Ammon's horn (tissue), 1 donor: ENCODE data around the gene LRRN4CL.
"Not testable (repeated sequence)": the region's sequence is repeated elsewhere in the genome, so short reads cannot be mapped to it uniquely, and the experiment has no call there.

Source experiments
- DNase-seq: peaks from one replicate; pipeline ENCODE4 v3.0.0-alpha.2; 2016; ENCODE audit warnings: low spot score

The LRRN4CL gene

DNA sequence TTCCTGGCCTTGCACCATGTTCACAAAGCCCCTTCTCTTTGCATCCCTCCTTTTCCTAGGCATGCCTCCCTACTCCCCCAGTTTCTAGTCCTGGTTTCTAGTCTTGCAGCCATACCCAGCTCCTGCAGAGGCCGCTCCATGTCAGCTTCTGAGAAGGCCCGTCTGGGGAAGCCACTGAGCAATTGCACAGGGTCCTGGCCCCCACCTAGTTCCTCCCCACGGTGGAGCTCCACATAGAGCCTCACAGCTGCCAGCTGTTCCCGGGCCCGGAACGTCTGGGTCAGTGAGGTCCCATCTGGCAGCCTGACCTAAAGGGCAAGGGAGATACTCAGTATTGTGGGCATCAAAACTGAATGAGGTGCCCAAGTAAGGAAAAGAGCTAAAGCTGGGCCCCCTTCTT, 12.6 kb downstream of the LRRN4CL start:
- no peak for DNase-seq

DNA sequence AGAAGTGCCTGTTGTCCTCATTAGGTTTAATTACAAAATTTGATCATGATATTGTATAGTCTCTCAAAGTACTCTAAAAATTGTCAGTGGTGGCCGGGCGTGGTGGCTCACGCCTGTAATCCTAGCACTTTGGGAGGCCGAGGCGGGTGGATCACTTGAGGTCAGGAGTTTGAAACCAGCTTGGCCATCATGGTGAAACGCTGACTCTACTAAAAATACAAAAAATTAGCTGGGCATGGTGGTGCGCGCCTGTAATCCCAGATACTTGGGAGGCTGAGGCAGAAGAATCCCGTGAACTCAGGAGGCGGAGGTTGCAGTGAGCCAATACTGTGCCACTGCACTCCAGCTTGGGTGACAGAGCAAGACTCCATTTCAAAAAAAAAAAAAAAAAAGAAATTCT, 13.9 kb downstream of the LRRN4CL start:
- DNase-seq, result not testable (repeated sequence)

DNA sequence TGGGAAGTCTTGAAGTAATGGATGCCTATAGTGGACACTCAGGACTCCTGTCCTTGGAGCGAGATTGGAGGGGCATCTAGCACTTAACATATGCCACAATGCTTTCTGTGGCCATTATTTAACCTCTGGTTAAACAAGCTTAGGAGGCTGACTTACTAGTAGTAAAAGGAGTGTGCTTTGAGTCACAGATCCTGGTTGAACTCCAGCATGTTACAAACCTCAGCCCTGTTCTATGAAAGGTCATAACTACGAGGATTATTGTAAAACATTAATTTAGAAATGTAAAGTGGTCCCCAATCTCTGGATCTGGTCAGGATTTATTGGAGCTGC, 16.2 kb downstream of the LRRN4CL start:
- DNase-seq, result no peak

GRCh38 chr11:62671608-62672389, 17.5 kb downstream of the LRRN4CL start, which contains the start of the genes LBHD1 and UQCC3:
TSS of gene LBHD1 (minus strand) at chr11:62672267. CDS start at chr11:62670031, 2,236 bp downstream.
TSS of gene UQCC3 (plus strand) at chr11:62671673. CDS start at chr11:62671746, 73 bp downstream.
- DNase-seq, result peak; percentile 87

DNA sequence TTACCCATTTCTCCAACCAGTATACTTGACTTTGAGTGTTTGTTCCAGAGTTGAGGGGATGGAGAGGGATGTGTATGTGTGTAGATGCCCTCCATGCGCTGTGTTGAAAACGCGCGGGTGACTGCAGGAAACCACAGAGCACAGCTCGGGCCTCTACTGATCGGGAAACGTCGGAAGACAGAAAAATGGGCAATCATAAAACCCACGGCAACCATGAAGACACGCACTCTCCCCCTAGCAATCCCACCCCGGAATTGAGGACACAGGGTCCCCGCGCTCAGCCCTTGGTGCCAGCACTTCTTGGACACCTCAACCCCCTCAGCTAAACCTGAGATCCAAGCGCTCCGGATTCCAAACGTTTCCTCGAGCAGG, 18.1 kb downstream of the LRRN4CL start:
- no peak for DNase-seq

- no peak for DNase-seq
Measured at GRCh38 chr11:62669420-62670161, 19.7 kb downstream of the LRRN4CL start.

- no peak for DNase-seq
Measured at GRCh38 chr11:62667460-62667859, 21.9 kb downstream of the LRRN4CL start.

DNA sequence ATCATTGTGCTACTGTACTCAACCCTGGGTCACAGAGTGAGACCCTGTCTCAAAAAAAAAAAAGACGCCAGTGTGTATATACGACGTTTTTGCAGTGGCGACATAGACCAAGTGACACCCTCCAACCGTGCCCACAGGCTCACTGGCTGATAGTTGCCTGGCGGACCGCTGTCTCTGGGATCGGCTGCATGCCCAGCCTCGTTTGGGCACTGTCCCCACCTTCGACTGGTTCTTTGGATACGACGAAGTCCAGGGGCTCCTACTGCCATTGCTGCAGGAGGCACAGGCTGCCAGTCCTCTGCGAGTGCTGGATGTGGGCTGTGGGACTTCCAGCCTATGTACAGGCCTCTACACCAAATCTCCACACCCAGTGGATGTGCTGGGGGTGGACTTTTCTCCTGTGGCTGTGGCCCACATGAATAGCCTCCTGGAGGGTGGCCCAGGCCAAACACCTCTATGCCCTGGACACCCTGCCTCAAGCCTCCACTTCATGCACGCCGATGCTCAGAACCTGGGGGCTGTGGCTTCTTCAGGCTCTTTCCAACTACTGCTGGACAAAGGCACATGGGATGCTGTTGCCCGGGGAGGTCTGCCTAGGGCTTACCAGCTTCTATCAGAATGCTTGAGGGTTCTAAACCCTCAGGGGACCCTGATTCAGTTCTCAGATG, 22.9 kb downstream of the LRRN4CL start:
- DNase-seq, result no peak

DNA sequence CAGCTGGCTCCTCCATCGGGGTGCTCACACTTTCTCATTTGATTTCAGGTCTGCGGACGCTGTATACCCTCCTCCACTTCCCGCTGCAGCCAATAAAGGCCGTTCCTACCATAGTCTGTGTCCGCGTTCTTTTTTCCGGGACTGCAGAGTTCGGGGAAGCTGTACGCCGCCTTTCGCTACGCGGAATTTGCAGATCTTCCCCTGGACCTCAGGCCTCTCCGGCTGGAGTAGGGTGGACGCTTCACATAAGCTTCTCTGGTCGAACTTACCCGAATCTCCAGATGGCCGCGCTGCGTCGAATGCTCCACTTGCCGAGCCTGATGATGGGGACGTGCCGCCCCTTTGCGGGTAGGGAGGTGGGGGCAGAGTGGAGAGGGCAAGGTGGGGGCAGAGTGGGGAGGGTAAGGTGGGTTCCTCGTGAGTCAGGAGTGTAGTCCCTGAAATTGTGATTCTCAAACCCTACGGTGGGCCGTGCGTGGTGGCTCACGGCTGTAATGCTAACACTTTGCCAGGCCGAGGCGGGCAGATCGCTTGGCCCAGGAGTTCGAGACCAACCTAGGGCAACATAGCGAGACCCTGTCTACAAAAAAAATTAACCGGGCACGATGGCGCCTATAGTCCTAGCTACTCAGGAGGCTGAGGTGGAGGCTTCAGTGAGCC, 23.6 kb downstream of the LRRN4CL start:
- DNase-seq, result peak; percentile 56

- DNase-seq, result peak; percentile 94
Measured at GRCh38 chr11:62665075-62665598, 24.2 kb downstream of the LRRN4CL start, which contains the start of the genes C11orf98 and CSKMT. TSS of gene C11orf98 (minus strand) at chr11:62665210. CDS start at chr11:62665169, 41 bp downstream. TSS of gene CSKMT (plus strand) at chr11:62665312. CDS start at chr11:62665880, 568 bp downstream.

DNA sequence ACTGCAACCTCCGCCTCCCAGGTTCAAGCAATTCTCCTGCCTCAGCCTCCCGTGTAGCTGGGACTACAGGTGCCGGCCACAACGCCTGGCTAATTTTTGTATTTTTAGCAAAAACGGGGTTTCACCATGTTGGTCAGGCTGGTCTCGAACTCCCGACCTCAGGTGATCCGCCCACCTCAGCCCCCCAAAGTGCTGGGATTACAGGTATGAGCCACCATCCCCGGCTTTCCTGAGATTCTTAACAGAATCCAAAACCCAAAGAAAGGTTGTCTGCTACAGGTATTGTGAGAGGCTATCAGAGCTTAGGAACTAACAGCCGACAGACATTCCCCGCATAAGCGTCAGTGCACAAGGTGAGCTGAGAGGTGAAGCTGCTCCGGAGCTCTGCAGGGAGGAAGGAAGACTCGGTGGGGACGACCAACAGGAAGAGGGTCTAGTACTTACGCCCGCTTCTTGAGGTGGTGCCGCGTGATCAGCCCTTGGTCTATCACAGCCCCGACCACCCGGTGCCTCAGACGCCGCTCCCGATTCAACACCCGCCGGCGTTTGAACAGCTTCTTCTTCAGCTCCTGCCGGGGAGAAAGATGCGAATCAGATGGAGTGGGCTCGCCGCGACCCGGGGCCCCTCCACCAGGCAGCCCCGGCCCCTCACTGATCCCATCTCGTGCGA, 24.8 kb downstream of the LRRN4CL start:
- no peak for DNase-seq

- DNase-seq, result no peak
Measured at GRCh38 chr11:62656796-62657429, 32.4 kb downstream of the LRRN4CL start.

DNA sequence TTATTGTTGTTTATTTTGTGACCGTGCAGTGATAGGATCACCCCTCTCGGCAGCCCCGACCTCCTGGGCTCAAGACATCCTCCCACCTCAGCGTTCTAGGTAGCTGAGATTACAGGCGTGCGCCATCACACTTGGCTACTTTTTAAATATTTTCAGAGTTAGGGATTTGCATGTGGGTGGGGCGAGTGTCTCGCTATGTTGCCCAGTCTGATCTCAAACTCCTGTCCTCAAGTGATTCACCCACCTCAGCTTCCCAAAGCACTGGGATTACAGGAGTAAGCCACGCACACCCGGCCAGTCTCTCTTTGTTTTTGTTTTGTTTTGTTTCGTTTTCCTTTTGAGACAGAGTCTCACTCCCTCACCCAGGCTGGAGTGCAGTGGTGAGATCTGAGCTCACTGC, 35.0 kb downstream of the LRRN4CL start:
- DNase-seq, result no peak

DNA sequence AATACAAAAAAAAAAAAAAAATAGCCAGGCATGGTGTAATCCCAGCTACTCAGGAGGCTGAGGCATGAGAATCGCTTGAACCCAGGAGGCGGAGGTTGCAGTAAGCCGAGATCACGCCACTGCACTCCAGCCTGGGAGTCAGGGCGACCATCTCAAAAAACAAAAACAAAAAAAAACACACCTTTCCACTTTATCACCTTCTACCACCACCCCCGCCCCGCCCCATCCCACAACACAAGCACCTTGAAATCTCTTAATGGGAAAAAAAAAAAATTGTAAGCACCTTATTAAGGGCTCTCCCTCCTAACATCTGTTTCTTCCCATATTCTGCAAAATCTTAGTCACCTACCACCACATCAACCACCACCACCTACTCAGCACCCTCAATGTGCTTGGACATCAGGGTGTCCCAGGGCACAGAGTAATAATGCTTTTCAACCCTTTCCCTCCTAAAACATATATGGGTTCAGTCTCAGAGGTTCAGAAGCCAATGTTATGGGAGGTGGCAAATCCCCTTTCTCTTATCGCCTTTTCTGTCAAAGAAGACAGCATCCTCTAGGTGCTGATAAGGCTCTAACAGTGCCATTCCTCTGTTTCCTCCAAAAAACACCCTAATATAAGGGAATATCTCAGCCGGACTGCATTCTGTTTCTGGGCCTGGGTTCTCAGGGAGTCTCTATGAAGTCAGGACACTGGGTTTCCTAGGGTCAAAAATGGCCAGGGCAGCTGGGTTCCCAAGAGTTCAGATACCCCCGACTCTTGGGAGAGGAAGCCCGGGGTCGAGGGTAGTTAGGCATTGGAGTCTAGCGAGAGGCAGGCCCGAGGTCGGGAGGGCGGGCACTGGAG, 36.9 kb downstream of the LRRN4CL start:
- no peak for DNase-seq

DNA sequence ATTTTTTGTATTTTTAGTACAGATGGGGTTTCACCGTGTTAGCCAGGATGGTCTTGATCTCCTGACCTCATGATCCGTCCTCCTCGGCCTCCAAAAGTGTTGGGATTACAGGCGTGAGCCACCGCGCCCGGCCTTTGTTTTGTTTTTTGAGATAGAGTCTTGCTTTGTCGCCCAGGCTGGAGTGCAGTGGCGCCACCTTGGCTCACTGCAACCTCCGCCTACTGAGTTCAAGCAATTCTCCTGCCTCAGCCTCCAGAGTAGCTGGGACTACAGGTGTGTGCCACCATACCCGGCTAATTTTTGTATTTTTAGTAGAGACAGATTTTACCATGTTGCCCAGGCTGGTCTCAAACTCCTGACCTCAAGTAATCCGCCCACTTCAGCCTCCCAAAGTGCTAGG, 39.0 kb downstream of the LRRN4CL start:
- not testable (repeated sequence) for DNase-seq

DNA sequence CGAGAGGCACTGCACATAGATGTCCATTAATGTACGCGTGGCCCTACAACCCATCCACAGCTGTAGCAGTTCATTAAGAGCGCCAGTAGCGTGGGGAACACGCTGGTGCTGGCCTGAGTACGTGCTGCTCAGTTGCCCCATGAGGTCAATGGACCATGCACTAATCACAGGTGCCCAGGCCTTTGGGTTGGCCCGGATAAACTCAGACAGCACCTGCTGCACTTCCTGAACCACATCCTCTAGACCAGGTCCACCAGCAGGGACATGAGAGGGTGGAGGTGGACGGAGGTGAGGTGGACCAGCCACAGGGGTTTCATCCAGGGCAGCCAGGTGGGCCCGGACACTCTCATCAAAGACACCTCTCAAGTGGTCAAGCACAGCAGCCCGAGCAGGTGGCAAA, 39.8 kb downstream of the LRRN4CL start:
- DNase-seq, result no peak

DNA sequence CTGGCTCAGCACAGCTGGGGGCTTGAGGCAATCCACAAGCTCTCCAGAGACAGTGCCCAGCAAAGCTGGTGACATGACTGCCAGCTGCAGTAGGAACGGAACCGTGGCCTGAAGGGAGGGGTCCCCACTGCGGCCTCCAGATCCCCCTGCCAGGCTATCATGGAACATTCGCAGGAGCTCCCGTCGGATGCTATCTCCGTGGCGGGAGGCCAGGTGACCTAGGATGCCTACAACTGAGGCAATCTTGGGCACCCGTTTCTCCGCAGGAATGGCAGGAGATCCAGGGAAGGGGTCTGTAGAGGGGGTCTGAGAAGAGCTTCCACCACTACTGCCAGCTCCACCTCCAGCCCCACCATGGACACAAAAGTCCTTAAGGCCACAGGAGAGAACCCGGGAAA, 40.4 kb downstream of the LRRN4CL start:
- DNase-seq, result no peak

GRCh38 chr11:62648185-62648966, 41.0 kb downstream of the LRRN4CL start:
- no peak for DNase-seq

DNA sequence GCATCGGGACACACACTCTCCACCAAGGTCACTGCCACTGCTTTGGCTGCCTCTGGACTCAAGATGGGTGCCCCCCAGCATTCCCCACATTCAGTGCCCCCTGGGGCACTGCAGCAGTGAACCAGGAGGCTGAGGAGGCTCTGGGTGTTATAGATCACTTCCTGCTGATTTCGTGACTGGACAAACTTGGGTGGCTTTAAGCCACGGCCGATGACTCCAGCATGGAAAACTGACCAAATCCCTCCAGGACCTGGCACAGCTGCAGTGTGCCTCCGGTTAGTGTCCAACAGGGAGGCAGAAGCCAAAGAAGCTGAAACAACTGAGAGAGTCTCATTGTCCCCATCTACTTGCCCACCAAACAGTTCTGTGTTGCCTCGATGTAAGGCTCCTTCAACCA, 41.7 kb downstream of the LRRN4CL start:
- no peak for DNase-seq
